ENCODE measurements around the gene SYTL5.

The SYTL5 gene

DNA sequence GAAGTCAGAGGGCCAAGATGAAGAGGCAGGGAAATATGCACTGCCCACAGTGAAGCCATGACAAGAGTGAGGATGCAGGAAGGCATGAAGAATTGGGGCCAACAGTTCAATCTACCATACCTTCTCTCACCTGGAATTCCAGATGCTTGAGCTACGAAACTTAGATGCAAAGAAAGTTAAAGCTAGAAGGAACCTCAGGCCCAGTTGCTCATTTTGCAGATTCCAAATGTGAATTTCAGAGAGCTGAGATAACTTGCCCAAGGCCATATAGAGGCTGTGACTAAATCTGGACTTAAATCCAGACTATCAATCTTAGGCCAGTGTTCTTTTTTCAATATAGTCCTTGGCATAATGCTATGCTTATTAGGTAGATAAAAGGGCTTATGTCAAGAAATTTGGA is 121.6 kb downstream of the SYTL5 start:
- in situ Hi-C loops (cut with MboI; ENCODE audit: low sequenced_read_pairs), result no loop called here

DNA sequence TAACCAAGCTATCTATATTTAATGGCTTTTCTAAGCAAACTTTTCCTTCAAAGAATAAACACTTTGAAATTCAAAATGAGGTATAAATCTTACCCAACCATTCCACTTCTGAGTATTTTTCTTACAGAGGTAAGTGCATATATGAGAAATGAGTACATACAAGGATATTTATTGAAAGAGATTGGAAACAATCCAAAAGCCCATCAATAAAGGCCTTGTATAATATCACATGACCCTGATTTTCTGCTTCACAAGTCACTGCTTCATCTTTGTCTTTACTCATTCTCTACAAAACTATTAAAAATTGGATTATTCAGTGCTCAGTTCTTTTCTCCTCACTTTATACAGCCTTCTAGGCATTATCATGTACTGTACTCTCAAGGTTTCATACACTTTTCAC is 123.0 kb downstream of the SYTL5 start:
- in situ Hi-C loops (cut with MboI; ENCODE audit: low sequenced_read_pairs), result no loop called here

GRCh38 chrX:38138157-38138891 is 132.0 kb downstream of the SYTL5 start:
- in situ Hi-C loops (cut with MboI; ENCODE audit: low sequenced_read_pairs), result no loop called here

DNA sequence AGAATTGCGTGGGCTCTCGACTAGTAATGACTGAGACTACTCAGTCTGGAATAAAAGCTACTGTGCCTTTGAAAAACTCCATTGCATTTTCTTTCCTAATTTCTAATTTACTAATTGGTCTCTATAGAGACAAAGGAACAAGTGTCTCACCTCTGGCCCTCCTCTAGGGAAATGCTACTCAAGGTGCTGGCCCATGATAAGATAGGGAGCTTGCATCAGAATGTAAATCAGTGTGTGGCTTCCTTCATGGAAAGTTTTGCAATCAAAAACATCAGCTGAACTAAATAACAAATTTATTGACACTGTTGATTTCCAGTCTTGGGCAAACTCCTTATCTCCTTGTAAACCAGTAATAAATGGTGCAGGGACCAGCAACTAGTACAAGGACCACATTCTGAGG is 132.5 kb downstream of the SYTL5 start:
- in situ Hi-C loops (cut with MboI; ENCODE audit: low sequenced_read_pairs), result no loop called here

DNA sequence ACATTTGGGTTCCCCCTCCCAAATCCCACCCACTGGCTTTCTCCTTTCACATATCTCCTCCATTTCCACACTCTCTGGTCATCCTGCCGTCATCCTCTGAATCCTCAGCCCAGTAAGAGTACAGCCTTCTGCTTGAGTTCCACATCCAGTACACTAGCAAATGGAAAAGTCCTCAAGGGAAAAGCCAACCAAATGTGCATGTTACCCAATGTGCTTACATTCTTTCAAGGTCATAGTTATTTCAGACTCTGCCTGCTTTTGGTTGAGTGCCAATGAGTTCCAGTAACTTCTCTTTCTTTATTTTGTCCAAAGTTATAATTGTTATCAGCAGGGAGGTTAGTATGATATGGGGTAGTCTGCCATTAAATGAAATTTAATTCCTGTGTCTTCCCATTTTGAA is 136.3 kb downstream of the SYTL5 start:
- in situ Hi-C loops (cut with MboI; ENCODE audit: low sequenced_read_pairs), result no loop called here

DNA sequence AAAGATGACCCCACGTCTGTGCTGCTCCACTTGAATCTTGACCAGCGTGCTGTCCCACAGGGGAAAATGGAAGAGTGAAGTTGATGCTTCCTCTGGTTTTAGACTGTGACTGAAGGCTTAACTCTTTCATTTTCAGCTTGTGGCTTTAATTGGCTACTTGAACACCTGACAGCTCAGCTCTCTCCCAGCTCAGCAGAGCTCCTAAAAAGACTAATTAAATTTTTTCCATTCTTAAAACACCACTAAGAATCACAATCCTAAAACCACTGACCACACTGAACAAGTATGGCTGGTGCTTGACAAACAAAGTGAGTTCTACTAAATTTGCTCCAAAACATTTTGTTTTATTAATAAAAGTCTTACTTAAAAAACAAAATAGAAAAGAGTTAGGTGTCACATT is 142.7 kb downstream of the SYTL5 start:
- in situ Hi-C loops (cut with MboI; ENCODE audit: low sequenced_read_pairs), result no loop called here

DNA sequence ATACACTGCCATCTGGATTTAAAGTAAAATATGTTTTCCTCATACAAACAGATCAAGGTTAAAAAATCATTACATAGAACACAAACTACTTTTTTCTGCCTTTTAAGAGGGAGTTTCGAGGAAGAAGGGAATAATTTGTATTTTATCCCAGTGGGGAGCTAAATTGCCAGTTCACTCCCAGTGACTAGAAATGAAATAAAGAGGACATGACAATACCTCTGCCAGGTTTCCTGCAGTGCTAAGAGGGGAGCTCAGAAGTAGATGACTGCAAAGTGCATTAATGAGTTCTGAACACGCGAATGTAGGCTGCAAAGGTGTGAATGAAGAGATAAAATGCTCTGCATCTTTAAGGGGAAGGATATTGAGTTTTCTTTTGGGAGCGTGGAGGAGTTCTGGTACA is 144.6 kb downstream of the SYTL5 start:
- in situ Hi-C loops (cut with MboI; ENCODE audit: low sequenced_read_pairs), result no loop called here

DNA sequence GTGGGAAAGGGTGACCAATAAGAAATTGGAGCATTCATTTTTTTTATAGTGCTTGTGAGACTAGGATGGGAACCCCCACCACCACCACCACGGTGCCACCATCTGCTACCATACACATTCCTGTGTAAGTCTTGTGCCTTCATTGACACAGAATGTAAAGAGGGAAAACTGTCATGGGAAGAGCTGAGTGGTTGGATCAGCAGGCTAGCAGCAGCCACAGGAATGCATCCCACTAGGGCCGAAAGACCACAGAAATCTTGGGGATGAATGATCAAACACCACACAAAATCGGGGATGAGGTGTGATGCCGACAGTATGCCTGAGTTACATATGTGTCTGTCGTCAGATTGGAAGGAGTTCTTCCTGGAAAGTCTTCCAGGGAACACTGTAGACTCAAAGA is 145.1 kb downstream of the SYTL5 start:
- in situ Hi-C loops (cut with MboI; ENCODE audit: low sequenced_read_pairs), result no loop called here

GRCh38 chrX:38154340-38154739 is 148.0 kb downstream of the SYTL5 start:
- in situ Hi-C loops (cut with MboI; ENCODE audit: low sequenced_read_pairs), result no loop called here

- in situ Hi-C loops (cut with MboI; ENCODE audit: low sequenced_read_pairs), result no loop called here
Observed at GRCh38 chrX:38154818-38155217, 148.5 kb downstream of the SYTL5 start.

GRCh38 chrX:38156838-38157237 is 150.5 kb downstream of the SYTL5 start:
- in situ Hi-C loops (cut with MboI; ENCODE audit: low sequenced_read_pairs), result no loop called here

- in situ Hi-C loops (cut with MboI; ENCODE audit: low sequenced_read_pairs), result no loop called here
Observed at GRCh38 chrX:38163193-38163592, 156.8 kb downstream of the SYTL5 start.

DNA sequence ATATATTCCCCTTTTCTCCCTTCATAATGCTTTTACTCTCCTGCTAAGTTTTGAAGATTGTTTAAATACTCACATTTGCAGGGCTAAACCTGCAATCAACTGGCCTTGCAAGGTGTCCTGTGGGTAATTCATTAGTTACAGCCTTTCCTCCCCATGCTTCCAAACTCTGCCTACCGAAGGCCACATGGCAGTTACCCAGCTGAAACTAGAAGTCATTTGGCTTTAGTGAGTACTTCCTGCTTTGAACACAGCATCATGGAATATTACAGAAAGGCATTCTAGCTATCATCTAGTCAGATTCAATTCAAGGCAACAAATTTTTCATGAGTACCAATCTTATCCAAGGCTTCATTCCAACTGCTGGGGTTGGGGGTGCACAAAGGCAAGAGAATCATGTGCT is 158.7 kb downstream of the SYTL5 start:
- in situ Hi-C loops (cut with MboI; ENCODE audit: low sequenced_read_pairs), result no loop called here

- in situ Hi-C loops (cut with MboI; ENCODE audit: low sequenced_read_pairs), result no loop called here
Observed at GRCh38 chrX:38166478-38167083, 160.2 kb downstream of the SYTL5 start.

GRCh38 chrX:38170556-38170955 is 164.2 kb downstream of the SYTL5 start:
- in situ Hi-C loops (cut with MboI; ENCODE audit: low sequenced_read_pairs), result no loop called here

DNA sequence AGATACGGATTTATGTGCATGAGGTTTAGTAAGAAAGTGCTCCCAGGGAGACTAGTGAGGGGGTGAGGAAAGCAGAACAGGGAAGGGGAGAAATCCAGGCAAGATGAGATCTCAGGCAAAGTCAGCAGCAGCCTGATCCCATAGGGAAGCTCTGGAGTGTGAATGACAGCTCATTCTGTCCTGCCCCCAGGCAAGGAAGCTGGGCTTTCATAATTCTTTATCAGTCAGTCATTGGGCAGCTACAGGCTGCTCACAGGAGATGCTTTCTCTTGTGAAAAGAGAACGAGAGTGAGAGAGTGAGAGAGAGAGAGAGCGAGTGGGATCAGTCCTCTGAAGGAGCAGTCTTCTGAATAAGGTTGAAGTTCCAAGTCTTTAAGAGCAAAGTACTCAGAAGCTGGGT is 166.2 kb downstream of the SYTL5 start:
- in situ Hi-C loops (cut with MboI; ENCODE audit: low sequenced_read_pairs), result no loop called here

- in situ Hi-C loops (cut with MboI; ENCODE audit: low sequenced_read_pairs), result no loop called here
Observed at GRCh38 chrX:38175139-38175538, 168.8 kb downstream of the SYTL5 start.

DNA sequence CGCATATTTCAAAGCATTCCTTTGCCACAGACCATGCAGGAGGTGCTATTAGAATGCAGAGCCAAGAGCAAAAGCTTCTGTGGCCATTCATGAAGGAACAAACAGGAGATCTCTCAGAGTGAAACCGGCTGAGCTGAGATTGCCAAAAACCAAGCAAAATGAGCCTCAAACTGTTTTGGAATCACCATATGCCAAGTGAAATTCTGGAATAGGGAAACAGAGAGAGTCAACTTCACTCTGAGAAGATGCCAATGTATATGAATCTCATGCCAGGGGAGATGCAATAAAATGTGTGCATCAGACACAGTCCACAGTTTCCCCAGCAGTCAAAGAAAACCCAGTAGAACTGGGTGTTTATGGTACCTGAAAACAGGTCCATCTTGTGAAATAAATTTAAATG is 172.0 kb downstream of the SYTL5 start:
- in situ Hi-C loops (cut with MboI; ENCODE audit: low sequenced_read_pairs), result no loop called here
